B cell (primary cell): ENCODE measurements around the gene HHAT. TPM values are rescaled to one million over a fixed set of nuclear protein-coding genes. Genes with fewer than 3 reads are reported as not detected.

ENCODE experiments used
- ATAC-seq: fragments of 200-7000 bp; cut with Tn5 transposase; one replicate; pipeline ENCODE4 v1.10.0; 2021; ENCODE audit warnings: low read depth, mild to moderate bottlenecking, moderate number of reproducible peaks, moderate library complexity
- CTCF ChIA-PET: fragments of 350-600 bp; sonication (Branson Sonifier 250); formaldehyde crosslinking; loops from one replicate; lab custom pipeline; 2021; ENCODE audit warnings: antibody characterized with exemption, inconsistent platforms; lab: Charles Lee
- POLR2A ChIA-PET: fragments of 350-600 bp; sonication (Branson Sonifier 250); formaldehyde crosslinking; loops from one replicate; lab custom pipeline; 2021; ENCODE audit warnings: antibody characterized with exemption; lab: Charles Lee
- DNase-seq: peaks from one replicate; pipeline ENCODE4 v3.0.0; 2013
- H2AFZ ChIP-seq: 2 replicates; pipeline ENCODE4 v1.6.1; 2012; ENCODE audit warnings: mild to moderate bottlenecking, low read depth, low read length; ENCODE audit not compliant: insufficient read depth, poor library complexity, severe bottlenecking
- H3K27ac ChIP-seq, 2 donors: 1 replicate in 1 of 2; 2 replicates in 1 of 2; pipeline ENCODE4 v1.5.1; 2012 to 2013; ENCODE audit warnings: low read length in 2 of 2, mild to moderate bottlenecking in 2 of 2, moderate library complexity in 1 of 2
- H3K27me3 ChIP-seq, 4 experiments: fragments of 200-600 bp in 1 of 4; sonication (generic) in 1 of 4; replicated peaks in 1 of 4; 1 replicate in 2 of 4; 2 replicates in 2 of 4; pipeline versions ENCODE4 v1.6.1 to v1.7.0; 2013 to 2016; ENCODE audit warnings: low read length in 3 of 4, mild to moderate bottlenecking in 2 of 4, mixed read lengths in 1 of 4, moderate library complexity in 1 of 4; ENCODE audit not compliant: insufficient read depth in 4 of 4, control insufficient read depth in 3 of 4; ENCODE audit errors: control extremely low read depth in 1 of 4
- H3K36me3 ChIP-seq, 2 experiments: replicated peaks in 1 of 2; 1 replicate in 1 of 2; 2 replicates in 1 of 2; pipeline versions ENCODE4 v1.6.1 to v1.7.1; 2013; ENCODE audit warnings: low read length in 1 of 2; ENCODE audit not compliant: insufficient read depth in 2 of 2, control insufficient read depth in 1 of 2; ENCODE audit errors: control extremely low read depth in 1 of 2, extremely low read depth in 1 of 2
- H3K4me1 ChIP-seq, 2 donors: fragments of 200-600 bp in 1 of 2; sonication (generic) in 1 of 2; 1 replicate in 1 of 2; 2 replicates in 1 of 2; pipeline versions ENCODE4 v1.5.1 to v1.6.1; 2013 to 2017; ENCODE audit warnings: low read length in 2 of 2; ENCODE audit not compliant: control insufficient read depth in 2 of 2, insufficient read depth in 2 of 2
- H3K4me2 ChIP-seq: replicated peaks from 2 replicates; pipeline ENCODE3; 2012; ENCODE audit warnings: mild to moderate bottlenecking, low read depth, low read length; ENCODE audit not compliant: poor library complexity, severe bottlenecking
- H3K4me3 ChIP-seq, 5 experiments: fragments of 200-600 bp in 1 of 5; sonication (generic) in 1 of 5; 1 replicate in 3 of 5; 2 replicates in 2 of 5; pipeline versions ENCODE4 v1.5.1 to v1.7.0; 2011 to 2016; ENCODE audit warnings: low read length in 4 of 5, mild to moderate bottlenecking in 4 of 5, low read depth in 2 of 5, control low read depth in 1 of 5, moderate library complexity in 1 of 5; ENCODE audit not compliant: insufficient read depth in 1 of 5; ENCODE audit errors: control extremely low read depth in 1 of 5, extremely low read depth in 1 of 5
- H3K79me2 ChIP-seq: fragments of 200-600 bp; sonication (generic); one replicate; pipeline ENCODE4 v1.6.0; 2016; ENCODE audit warnings: low read length; ENCODE audit not compliant: control insufficient read depth, insufficient read depth
- H3K9ac ChIP-seq: fragments of 200-600 bp; sonication (generic); 2 replicates; pipeline ENCODE4 v1.6.1; 2017; ENCODE audit warnings: mild to moderate bottlenecking, low read length, moderate library complexity
- H3K9me3 ChIP-seq, 3 donors: one replicate each; pipeline versions ENCODE4 v1.6.1 to v1.7.1; 2013; ENCODE audit warnings: low read length in 2 of 3; ENCODE audit not compliant: control insufficient read depth in 2 of 3, insufficient read depth in 1 of 3; ENCODE audit errors: control extremely low read depth in 1 of 3
- H4K20me1 ChIP-seq: 2 replicates; pipeline ENCODE4 v1.6.0; 2012; ENCODE audit warnings: mild to moderate bottlenecking, low read length; ENCODE audit not compliant: insufficient read depth, control insufficient read depth, poor library complexity, severe bottlenecking
- H3K27ac Mint-ChIP-seq: one replicate; pipeline ENCODE4 v1.8.0; 2021; ENCODE audit warnings: mixed read lengths
- H3K27me3 Mint-ChIP-seq: one replicate; pipeline ENCODE4 v1.8.0; 2021; ENCODE audit warnings: mixed read lengths
- H3K4me1 Mint-ChIP-seq: one replicate; pipeline ENCODE4 v1.8.0; 2021; ENCODE audit warnings: mixed read lengths
- H3K4me3 Mint-ChIP-seq: one replicate; pipeline ENCODE4 v1.8.0; 2021; ENCODE audit warnings: mixed read lengths
- H3K9me3 Mint-ChIP-seq: one replicate; pipeline ENCODE4 v1.8.0; 2022; ENCODE audit warnings: mixed read lengths; ENCODE audit not compliant: insufficient read depth
- EZH2 ChIP-seq: IDR thresholded peaks from 2 replicates; pipeline ENCODE4 v1.6.1; 2012; ENCODE audit warnings: borderline replicate concordance, low read depth, mild to moderate bottlenecking, moderate library complexity, low read length; ENCODE audit not compliant: insufficient read depth, poor library complexity, severe bottlenecking
- WGBS: methylation state at CpG from one replicate; pipeline ENCODE4 v1.1.5; 2013; ENCODE audit warnings: missing lambda C conversion rate; ENCODE audit not compliant: insufficient coverage; 5-methylcytosine and 5-hydroxymethylcytosine counted together
- intact Hi-C: fragments of 100-400 bp; cut with micrococcal nuclease; formaldehyde crosslinking; loops from one replicate; pipeline ENCODE4 v1.10.0; 2022
- polyA plus RNA-seq: library from polyadenylated mRNA; depleted of rRNA; stranded (reverse); fragments of >200 nt; gene quantifications from 2 replicates; pipeline ENCODE4 v1.2.3, GENCODE V29; 2012
- total RNA-seq, 2 donors: library from RNA; stranded (reverse); fragments of 120-200 nt in 1 of 2; gene quantifications; 1 replicate in 1 of 2; 2 replicates in 1 of 2; pipeline versions ENCODE4 v1.2.3 to v1.2.4, GENCODE V29; 2013 to 2022
- TF ChIP-seq, protein P1 (sequence below): fragments of 200-600 bp; IDR thresholded peaks from one replicate; pipeline ENCODE4 v1.8.0; 2022; ENCODE audit warnings: antibody characterized with exemption, mild to moderate bottlenecking

HHAT gene
- total and polyA plus RNA-seq, 2 donors (not counting 1 experiment from before 2014, with no cell fraction given), result 4.0 to 28.2 TPM

DNA sequence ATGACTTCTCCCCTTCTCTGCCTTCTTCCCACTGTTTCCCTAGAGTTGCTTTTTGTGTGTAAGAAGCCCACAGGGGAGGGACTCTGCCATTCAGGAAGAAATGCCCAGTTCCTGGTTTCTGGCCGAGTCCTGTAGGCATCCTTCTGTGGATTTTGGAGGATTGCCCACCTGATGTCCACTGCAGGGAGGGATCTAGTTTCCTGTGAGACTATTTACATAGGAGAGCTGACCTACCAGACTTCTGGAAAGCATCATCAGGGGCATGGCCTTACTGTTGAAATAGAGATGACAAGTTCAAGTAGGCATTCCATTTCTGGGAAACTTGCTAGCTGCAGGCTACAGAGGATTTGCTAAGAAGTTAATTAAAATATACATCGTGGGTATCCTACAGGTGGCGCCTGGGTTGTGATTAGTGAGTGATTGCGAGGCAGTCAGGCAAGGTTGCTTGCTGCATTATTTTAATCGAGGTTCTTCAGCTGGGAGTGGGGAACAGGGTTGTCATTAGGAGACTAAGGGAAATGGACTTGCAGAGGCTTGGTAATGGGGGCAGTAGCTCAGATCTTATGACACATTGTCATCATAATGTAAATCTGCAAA is 148.7 kb downstream of the HHAT start:
- DNase-seq (no peak), ATAC-seq (no peak)
- Mint-ChIP-seq H3K27ac (no peak overlapping the region), H3K4me1 (no peaks in the 10 kb centered on the region), H3K9me3 (no peaks in the 10 kb centered on the region), H3K27me3 (no peaks in the 10 kb centered on the region), H3K4me3 (no peak overlapping the region)
- Histone ChIP-seq H4K20me1 (no peaks in the 10 kb centered on the region), H3K4me3 (no peak overlapping the region), H3K36me3 (no peaks in the 10 kb centered on the region), H3K27me3 (no peaks in the 10 kb centered on the region), H3K9me3 (no peaks in the 10 kb centered on the region), H3K27ac (no peak overlapping the region), H3K4me2 (no peak overlapping the region), H3K4me1 (no peaks in the 10 kb centered on the region), H3K79me2 (no peaks in the 10 kb centered on the region), H2AFZ (no peak overlapping the region), H3K9ac (no peak overlapping the region)
- CTCF ChIA-PET, result no interaction called here
- WGBS, result 88% methylated on average over 5 of the region's 5 CpGs
- intact Hi-C loops, result no loop called here
- TF ChIP-seq, protein P1, sequence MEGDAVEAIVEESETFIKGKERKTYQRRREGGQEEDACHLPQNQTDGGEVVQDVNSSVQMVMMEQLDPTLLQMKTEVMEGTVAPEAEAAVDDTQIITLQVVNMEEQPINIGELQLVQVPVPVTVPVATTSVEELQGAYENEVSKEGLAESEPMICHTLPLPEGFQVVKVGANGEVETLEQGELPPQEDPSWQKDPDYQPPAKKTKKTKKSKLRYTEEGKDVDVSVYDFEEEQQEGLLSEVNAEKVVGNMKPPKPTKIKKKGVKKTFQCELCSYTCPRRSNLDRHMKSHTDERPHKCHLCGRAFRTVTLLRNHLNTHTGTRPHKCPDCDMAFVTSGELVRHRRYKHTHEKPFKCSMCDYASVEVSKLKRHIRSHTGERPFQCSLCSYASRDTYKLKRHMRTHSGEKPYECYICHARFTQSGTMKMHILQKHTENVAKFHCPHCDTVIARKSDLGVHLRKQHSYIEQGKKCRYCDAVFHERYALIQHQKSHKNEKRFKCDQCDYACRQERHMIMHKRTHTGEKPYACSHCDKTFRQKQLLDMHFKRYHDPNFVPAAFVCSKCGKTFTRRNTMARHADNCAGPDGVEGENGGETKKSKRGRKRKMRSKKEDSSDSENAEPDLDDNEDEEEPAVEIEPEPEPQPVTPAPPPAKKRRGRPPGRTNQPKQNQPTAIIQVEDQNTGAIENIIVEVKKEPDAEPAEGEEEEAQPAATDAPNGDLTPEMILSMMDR, result no peak
- TF ChIP-seq EZH2, result no peak
- POLR2A ChIA-PET, result no interaction called here

DNA sequence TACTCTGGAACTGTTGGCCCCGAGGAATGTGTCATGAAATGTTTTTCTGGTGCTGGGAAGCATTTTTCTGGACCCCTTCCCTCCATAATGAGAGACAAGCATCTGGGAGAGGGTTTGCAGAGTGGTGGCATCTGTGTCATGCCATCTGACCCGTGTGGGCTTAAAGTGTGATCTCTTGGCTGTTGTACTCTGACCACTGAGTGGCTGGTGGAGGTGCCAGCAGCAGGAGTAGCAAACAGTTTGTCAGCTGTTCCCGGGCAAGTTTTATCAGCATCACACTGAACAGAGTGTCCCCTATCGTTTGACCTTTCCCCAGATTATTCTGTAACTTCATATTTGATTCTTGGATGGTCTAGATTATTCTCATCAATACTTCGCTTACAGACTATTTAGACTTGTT is 150.1 kb downstream of the HHAT start:
- Histone ChIP-seq H3K4me3 (no peak overlapping the region), H3K27ac (no peak overlapping the region), H3K9ac (no peak overlapping the region), H2AFZ (no peak overlapping the region), H3K79me2 (no peaks in the 10 kb centered on the region), H3K9me3 (no peaks in the 10 kb centered on the region), H3K36me3 (no peaks in the 10 kb centered on the region), H3K4me1 (no peaks in the 10 kb centered on the region), H3K4me2 (no peak overlapping the region), H4K20me1 (no peaks in the 10 kb centered on the region), H3K27me3 (no peaks in the 10 kb centered on the region)
- H3K27ac Mint-ChIP-seq, result no peak overlapping the region
- no peaks in the 10 kb centered on the region for H3K9me3 Mint-ChIP-seq
- CTCF ChIA-PET, result no interaction called here
- intact Hi-C loops, result no loop called here
- TF ChIP-seq, protein P1, result no peak
- TF ChIP-seq EZH2, result no peak
- WGBS, result no CpG with 5 or more reads among the region's 5 CpGs
- no peaks in the 10 kb centered on the region for H3K4me1 Mint-ChIP-seq
- POLR2A ChIA-PET, result no interaction called here
- no peak for DNase-seq
- ATAC-seq, result no peak
- H3K27me3 Mint-ChIP-seq, result no peaks in the 10 kb centered on the region
- no peak overlapping the region for H3K4me3 Mint-ChIP-seq
